ENCODE results near the gene INMT.

The INMT gene

DNA sequence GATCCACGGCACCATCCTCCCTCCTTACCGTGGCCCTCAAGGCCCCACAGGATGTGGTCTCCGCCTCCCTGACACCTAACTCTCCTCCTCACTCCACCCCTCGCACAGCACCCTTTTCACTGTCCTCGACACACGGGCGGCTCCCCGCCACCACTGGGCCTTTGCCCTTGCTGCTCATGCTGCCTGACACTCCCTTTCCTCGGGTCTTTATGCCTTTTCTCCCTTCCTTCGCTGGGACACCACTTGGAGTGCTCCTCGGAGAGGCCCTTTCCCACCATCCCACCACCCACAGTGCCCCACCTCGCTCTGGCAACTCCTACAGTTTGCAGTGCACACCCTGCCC is 7.9 kb upstream of the INMT start:
- intact Hi-C loops (cut with DNase I) = no loop called here
- DNase-seq = no peak

DNA sequence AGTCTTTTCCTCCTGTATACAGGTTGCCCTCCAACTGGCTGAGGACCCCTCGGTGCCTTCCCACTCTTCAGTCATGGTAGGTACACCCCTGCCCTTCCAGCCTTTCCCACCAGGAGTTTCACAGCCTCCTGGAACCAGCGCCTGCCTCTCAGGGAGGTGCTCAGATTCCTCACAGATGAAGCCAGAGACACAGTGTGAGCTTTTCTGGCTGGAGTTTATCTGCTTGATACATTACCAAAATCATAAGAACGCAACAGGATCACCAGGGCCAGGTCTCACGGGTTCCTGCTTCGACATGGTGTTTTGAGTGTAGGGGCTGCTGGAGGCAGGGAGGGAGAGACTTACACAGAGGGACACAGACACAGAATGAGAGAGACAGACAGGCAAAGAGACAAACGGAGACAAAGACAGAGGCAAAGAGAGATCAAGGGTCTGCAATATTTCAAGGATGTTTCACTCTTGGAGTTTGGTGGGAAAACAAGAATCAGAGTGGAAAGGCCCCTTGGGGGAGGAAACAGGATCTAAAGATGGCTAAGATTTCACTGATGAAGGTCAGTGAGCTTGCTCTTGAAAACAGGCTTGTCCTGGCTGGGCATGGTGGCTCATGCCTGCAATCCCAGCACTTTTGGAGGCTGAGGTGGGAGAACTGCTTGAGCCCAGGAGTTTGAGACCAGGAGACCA is 6.5 kb upstream of the INMT start:
- intact Hi-C loops (cut with DNase I) = no loop called here
- no peak for DNase-seq

DNA sequence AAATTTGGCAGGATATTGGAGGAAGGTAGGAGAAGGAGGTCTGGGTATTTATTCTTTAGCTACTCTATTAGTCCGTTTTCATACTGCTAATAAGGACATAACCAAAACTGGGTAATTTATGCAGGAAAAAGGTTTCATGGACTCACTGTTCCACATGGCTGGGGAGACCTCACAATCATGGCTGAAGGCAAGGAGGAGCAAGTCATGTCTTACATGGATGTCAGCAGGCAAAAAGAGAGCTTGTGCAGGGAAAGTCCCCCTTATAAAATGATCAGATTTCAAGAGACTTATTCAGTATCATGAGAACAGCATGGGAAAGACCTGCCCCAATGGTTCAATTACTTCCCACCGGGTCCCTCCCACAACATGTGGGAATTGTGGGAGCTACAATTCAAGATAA is 1.9 kb upstream of the INMT start:
- no peak for DNase-seq
- intact Hi-C loops (cut with DNase I) = no loop called here

DNA sequence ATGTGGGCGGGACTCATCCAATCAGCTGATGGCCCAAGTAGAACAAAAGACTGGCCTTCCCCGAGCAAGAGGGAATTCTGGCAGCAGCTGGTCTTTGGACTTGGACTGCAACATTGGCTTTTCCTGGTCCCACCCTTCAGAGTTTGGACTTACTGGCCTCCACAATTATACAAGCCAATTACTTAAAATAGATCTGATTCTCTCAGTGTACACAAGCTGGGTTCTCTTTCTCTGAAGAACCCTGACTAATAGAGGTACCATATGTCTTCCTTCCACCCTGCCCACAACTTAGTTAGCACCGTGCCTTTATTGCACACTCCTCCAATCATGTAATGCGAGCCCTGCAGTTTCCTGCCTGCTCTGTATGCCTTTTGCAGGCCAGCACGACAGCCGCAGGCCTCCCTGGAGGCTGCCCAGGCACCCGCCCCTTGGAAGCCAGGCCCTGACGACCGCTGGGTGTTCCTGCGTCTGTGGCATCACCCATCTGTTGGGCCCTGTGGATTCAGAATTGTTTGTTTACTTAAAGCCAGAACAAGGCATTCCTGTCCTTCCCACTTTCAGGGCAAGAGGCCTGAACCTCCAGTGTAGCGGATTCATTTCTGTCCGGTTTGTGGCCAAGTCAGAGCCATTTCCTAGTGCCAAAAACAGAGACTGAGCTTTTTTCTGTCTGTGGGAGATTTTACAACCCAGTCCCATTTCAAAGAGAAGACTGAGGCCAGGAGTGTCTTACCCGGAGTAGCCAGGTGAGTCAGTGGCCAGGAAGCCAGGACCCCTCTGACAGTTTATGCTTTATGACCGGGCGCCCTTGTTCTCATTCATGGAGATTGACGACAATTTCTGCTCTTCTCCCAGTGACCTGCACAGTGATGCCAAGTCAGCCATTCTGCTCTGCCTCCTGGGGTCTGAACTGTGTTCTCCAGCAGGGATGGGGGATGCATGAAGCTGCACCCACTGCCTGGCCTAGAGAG is 968 bp upstream of the INMT start:
- intact Hi-C loops (cut with DNase I) = no loop called here
- DNase-seq = peak in 23 of 42 donors; percentile 4 to 73 (median 49)

DNA sequence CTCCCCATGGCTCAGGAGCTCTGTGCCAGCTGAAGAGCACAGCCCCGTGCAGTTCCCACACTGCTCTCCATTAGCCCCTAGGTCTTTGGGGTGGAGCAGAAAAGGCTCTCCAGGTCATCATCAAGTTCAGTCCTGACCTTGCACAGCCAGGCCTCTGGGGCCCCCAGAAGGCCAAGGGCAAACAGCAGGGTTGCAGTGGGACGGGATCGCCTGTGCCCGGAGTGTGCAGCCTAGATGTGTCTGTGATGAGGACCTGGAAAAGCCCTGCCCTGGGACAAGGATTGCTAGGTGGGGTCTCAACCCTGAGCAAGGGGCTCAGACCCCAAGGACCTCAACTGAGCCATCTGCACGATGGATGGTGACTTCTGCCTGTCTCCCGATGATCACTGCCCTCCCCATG is 549 bp downstream of the INMT start:
- intact Hi-C loops (cut with DNase I) = no loop called here
- DNase-seq = no peak

DNA sequence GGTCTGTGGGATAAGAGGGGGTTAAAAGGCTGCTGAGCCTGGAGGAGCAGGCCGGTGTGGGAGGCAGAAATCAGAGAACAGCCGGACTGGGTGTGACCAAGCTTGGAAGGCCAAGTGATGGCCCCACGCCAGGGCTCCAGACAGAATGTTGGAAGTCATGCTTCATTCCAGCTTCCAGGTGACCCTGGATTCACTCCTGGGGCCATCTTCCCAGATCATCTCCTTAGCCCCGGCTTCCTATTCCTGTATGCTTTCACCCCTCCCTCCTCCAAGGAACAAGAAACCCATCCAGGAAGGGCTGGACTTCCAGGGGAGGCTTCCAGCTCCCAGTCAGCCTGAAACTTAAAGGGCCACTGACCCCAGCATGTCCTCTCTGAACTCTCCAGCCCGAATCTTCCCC is 1.0 kb downstream of the INMT start:
- intact Hi-C loops (cut with DNase I) = no loop called here

DNA sequence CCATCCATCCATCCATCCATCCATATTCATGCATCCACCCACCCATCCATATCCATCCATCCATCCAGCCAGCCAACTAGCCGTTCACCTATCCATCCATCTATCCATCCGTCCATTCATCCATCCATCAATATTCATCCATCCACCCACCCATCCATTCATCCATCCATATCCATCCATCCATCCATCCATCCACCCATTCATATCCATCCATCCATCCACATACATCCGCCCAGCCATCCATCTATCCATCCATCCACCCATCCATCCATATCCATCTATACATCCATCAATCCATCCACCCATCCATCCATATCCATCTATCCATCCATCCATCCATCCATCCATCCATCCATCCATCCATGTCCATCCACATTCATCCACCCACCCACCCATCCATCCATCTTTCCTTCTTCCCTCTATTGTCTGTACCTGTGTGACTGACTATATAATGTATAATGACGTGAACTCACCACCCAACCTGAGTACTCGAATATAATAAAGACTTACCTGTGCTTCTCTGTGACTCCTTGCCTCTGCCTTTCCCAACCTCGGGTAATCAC is 2.5 kb downstream of the INMT start:
- intact Hi-C loops (cut with DNase I) = no loop called here

More for the DNA sequence above, 1.0 kb downstream of the INMT start:
- peak in 1 of 42 donors; percentile 6 for DNase-seq

DNA sequence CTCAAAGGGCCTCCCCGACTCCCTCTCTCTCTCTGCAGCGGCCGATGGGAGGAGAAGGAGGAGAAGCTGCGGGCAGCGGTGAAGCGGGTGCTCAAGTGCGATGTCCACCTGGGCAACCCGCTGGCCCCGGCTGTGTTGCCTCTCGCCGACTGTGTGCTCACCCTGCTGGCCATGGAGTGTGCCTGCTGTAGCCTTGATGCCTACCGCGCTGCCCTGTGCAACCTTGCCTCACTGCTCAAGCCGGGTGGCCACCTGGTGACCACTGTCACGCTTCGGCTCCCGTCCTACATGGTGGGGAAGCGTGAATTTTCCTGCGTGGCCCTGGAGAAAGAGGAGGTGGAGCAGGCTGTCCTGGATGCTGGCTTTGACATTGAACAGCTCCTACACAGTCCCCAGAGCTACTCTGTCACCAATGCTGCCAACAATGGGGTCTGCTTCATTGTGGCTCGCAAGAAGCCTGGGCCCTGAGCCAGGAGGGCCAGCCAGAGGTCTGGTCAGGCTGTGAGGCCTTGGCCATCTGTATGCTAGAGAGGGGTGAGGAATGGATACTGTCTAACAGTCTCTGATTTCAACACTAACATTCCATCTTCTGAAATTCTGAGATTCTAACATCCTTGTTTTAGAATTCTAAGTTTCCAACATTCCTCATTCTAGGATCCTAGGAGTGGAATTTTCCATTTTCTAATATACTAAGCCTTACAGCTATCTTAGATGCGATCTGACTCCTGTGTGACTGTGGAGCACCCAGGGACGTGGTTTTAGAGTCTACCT is 3.6 kb downstream of the INMT start:
- intact Hi-C loops (cut with DNase I) = no loop called here
- DNase-seq = peak in 26 of 42 donors; percentile 15 to 69 (median 38)

More for the DNA sequence above, 2.5 kb downstream of the INMT start:
- no peak for DNase-seq

DNA sequence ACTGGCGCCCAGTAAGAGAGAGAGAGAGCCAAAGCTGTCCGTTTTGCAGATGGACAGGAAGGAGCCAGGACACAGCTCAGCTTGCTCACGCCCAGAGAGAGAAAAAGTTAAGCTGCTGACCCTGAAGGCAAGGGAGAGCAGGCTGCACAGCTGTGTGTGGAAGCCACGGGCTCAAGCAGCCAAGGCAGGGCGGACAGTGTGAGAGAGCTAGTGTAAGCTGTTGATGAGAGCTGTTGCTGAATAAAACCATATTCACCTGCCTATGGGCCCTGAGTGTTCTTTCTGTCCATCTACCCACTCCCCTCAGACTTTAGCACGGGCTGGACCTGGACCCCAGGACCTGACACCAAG is 5.4 kb downstream of the INMT start:
- intact Hi-C loops (cut with DNase I) = no loop called here
- DNase-seq = peak in 1 of 42 donors; percentile 19

DNA sequence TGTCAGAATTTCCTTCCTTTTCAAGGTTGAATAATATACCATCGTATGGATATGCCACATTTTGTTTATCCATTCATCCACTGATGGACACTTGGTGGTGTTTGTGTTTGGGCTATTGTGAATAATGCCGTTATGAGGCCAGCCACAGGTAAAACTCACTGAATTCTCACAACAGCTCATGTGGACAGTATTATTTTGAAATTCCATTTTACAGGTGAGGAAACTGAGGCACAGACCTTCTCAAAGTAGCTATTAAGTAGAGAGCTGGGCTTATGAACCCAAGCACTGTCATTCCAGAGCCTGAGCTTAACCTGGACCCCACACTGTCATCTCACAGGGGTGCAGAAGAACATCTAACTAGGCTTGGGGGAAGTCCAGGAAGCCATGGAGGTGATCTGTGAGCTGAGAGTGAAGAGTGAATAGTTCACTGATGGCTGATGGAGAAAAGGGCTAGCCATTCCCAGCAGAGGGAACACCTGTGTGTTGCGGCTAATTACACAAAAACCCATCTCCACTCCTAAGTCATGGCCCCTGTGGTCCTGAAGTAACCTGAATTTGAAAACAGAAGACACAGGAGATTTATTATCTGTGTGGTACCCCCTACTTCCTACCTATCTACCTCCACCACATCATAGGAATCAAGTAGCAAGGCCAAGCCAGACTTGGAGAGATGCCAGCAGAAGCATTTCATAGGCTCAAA is 8.7 kb downstream of the INMT start:
- DNase-seq = no peak
- intact Hi-C loops (cut with DNase I) = no loop called here

DNA sequence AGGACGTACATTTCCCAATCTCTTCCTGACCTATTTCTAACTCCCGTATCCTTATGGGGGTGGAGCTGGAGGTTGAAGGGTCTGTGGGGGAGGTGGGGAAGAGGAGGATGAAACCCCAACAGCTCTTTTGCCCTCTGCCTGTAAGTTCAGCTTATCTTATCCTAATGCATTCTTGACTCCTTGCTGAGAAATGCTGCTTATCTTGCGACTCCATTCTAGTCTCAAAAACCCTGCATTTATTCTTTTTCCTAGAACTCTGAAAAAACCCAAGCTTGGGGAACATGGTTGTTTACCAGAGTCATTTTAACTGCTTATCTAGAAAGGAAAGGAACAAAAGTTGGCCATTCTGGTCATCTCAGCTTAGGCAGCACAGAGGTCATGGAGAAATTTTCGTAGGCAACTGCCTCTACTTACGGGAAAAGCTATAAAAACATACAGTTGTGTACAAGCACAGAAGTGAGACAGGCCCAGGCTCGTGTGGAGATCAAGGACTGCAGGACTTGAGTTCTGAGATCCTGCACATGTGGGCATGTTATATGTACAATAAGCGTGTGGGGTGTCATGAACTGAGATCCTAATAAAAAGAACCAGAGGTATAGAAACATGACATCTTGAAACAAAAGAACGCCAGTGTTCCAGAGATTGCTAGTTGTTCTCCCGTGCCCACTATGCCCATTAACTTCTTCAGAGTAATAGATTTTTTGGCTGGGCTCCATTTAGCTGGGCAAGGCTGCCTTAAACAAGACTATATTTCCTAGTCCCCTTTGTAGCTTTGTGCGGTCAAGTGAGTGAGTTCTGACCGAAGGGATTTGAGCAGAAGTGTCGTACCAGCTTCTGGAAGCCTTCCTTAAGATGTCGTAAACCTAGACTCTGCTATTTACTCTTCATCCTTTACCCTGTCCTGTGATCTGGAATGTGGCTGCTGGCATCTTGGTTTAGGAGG is 9.6 kb downstream of the INMT start:
- intact Hi-C loops (cut with DNase I) = no loop called here
- no peak for DNase-seq

DNA sequence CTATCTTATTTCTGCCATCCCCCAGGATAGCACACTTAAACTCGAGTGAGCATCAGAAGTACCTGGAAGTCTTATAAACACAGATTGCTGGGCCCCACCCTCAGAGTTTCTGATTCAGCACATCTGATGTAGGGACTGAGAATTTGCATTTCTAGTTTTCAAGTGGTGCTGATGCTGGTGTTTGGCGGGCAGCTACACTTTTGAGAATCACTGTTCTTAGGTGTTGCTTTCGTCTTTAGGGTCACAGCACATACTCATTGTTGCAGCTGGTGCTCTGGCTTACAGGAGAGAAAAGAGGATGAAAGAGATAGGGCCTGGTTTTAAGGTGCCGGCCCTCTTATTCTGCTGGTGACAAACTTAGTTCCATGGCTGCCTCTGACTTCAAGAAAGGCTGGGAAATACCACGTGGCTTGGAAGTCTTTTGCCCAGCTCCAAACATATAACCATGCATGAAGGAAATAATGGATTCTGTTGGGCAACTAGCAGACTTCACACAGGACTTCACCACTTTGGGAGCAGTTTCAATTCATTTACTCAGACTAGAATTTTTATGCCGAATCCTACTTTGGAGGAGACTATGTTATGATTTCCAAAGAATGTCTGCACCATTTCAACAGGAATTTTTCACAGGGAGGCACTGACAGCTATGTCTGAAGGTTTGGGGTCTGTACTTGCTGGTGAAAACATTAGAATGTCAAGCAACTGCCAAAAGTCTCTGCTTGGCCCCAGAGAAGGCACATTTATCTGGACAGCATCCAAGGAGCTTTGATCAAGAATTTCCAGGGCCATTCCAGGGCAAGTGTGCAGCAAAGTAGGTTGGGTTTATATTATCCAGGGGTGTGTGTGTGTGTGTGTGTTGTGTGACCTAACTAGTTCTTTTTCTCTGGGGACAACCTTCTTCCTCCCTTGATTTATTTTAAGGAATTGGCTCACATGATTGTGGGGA is 12.4 kb downstream of the INMT start:
- DNase-seq = no peak
- intact Hi-C loops (cut with DNase I) = no loop called here

DNA sequence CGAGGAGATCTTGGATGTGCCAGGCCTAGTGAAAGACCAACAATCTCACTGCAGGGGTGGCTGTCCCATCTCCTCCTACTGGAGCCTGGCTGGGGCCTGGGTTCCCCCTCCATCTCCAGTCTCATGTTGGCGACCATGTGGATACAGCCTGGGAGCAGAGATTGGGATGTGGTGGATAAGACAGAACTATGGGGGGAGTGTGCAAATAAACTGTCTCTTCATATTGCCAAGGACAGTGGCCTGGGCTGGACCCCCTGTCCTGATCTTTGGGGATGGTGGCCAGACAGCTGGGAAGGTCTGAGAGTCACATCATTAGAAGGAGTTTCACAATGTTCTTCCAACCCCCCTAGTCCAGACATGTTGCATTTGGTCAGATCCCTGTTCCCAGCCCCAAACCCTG is 13.5 kb downstream of the INMT start:
- intact Hi-C loops (cut with DNase I) = no loop called here

DNA sequence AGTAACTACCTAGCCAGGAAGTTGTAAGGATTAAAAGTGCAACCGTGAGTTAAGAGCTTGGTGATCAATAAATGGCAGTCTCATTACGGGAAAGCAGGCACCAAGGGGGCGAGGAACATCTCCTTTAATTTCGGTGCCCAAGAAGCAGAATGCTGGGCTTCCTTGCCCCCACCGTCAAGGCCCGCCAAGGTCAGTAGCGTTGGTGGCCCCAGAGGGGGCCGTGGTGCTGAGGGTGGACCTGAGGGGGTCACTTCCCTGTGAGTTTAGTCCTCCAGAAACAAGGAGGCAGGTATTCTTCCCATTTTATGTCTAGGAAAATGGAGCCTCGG is 18.9 kb downstream of the INMT start:
- intact Hi-C loops (cut with DNase I) = no loop called here
- DNase-seq = peak in 1 of 42 donors; percentile 3

More for the DNA sequence above, 13.5 kb downstream of the INMT start:
- no peak for DNase-seq

DNA sequence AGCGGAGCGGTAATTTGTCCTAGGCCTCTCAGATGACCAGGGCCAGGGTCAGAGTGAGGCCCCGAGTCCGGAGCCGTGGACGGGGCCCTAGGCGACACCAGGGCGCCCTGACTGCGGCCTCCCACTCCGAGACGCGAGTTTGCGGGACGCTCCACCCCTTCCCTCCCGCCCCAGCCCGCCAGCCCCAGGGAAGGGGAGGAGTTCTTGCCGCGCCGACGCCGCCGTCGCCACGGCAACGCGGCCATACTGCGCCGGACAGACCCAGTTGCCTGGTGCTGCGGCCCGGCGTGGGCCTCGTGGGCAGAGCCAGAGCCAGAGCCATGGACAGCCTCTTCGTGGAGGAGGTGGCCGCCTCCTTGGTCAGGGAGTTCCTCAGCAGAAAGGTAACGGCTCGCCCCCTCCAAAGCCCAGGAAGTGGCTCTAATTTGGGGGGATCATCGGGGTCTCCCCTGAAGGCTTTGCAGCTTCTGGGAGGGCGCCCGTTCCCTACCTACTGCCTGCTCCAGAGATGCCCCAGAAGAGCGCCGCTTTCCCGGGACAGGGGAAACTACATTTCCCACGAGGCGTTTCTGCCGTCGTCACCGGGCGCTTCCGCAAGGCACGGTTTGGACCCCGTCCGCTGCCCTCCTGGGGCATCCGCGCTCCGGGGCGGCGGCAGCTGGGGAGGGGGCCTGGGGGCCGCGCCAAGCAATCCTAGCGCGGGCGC is 19.4 kb downstream of the INMT start, which contains the start of gene MINDY4:
TSS of gene MINDY4 (plus strand) at position 244 of the 706 bp plus-strand sequence. CDS start at position 321, 77 bp downstream.
- intact Hi-C loops (cut with DNase I) = no loop called here
- peak; percentile 33 to 90 (median 81) for DNase-seq

DNA sequence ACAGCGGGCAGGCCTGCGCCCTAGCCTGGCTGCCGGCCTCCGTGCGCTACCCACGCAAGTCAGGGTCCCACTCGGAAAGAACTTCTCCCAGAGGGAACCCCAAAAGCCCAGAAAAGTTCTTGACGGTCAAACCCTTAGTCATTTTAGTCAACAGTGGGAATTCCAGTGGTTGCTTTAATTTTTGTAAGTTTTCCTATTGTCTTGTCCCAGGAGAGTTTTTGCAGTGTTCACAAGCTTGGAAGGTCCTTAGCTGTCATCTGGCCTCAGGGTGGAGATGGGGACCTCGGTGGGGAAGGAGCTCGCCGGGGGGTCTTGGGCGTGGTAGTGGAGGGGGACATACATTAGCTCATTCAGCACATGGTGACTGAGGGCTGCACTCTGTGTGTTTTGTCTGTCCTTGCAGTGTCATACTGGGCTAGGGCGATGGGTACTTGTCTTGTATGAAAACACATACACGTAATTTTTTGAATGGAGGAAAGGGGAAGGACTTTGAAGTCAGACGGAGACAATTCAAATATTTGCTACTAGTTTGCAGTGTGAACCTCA is 20.0 kb downstream of the INMT start:
- no peak for DNase-seq
- intact Hi-C loops (cut with DNase I) = no loop called here

Measured in head of caudate nucleus (tissue), 42 donors.